Stimulated activated CD4-positive, alpha-beta T cell treated with anti-CD3 and anti-CD28 coated beads, Interleukin-15, amount 100 ng/mL, for 48 hours (primary cell): Measurements from ENCODE around the gene GMEB2.
"Not testable (repeated sequence)": the region's sequence is repeated elsewhere in the genome, so short reads cannot be mapped to it uniquely, and the experiment has no call there.

Experiments
- DNase-seq, 2 donors: peaks; one replicate each; pipeline ENCODE4 v3.0.0-alpha.2; 2020; ENCODE audit warnings: low read depth in 2 of 2

Gene GMEB2

GRCh38 chr20:63640086-63640485, 13.2 kb upstream of the GMEB2 start:
- no peak for DNase-seq

DNA sequence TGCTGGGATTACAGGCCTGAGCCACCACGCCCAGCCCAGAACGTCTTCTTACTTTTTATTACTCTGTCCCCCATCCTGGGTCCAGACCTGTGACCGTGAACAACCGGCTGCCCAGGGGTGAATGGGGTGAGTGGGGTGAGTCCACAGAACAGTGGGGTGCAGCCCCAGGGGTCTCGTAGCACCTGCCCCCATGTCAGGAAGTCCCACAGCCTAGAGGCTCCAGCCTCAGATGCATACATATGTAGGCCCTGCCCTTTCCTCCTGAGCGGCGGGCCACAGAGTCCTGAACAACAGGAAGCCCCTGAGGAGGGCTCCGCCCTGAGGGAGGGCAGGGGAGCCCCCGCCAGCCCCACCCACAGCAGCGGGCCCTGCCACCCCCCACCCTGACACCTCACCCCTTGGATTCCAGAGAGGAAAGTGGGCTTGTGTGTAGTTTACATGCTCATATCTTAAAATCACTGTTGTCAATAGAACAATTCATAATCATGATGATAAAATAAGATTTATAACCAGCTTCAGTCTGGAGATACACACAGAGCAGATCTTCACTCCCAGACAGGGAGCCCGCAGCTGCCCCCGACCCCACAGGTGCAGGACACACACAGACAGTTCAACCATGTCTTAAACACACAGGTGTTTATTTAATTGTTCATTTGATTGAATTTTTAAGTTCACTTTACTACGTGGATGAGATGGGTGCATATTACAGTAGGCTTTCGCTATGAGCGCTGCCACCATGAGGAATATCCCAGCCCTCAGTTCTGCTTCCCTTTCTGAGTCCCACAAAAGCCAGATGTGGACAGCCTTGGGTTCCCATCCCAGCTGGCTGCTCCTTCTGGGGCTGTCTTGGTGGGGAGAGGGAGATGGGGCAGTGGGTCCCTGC, 12.4 kb upstream of the GMEB2 start:
- peak in 1 of 2 donors; percentile 54 for DNase-seq

DNA sequence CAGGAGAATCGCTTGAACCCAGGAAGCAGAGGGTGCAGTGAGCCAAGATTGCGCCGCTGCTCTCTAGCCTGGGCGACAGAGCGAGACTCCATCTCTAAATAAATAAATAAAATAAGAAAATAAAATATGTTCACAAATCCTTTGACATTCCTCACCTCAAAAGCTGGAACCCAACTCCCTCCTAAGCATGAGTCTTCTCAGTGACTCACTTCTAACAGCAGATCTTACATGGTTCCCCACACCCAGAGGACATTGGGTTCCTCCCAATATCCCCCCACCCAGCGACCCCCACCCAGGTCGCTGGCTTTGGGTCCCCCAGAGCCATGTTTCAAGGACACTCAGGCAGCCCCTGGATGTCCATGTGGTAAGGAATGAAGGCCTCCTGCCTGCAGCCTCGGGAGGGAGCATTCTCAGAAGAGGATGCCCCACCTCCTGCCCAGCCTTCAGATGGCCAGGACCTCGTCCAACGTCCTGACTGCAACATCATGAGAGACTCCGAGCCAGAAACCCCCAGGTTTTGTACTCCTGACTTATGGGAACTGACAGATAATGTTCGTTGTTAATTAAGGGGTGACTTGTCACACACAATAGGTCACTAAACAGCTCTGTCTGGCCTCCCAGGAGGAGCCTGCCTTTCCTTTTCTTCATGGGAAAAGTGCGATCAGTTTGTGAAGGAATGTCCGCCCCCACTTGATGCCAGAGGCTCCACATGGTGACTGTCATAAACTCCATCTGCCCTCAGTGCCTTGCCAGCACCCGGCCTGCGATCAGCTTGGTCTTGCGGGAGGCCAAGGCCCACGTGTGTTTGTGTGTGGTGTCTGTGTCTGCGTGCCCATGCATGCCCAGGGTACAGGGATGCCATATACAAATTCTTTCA, 10.1 kb upstream of the GMEB2 start:
- no peak for DNase-seq

- DNase-seq: peak; percentile 56 to 70
Measured at GRCh38 chr20:63635431-63636141, 8.7 kb upstream of the GMEB2 start.

GRCh38 chr20:63633732-63634131, 6.8 kb upstream of the GMEB2 start:
- no peak for DNase-seq

GRCh38 chr20:63631426-63631825, 4.5 kb upstream of the GMEB2 start:
- DNase-seq: not testable (repeated sequence)

DNA sequence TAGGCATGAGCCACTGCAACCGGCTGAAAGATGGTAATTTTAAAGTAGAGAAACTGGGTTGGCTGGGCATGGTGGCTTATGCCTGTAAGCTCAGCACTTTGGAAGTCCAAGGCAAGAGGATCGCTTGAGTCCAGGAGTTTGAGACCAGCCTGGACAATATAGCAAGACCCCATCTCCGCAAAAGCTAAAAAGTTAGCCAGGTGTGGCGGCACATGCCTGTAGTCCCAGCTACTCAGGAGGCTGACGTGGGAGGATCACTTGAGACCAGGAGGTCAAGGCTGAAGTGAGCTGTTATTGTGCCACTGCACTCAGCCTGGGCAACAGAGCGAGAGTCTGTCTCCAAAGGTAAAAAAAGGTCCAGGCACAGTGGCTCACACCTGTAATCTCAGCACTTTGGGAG, 4.1 kb upstream of the GMEB2 start:
- not testable (repeated sequence) for DNase-seq

GRCh38 chr20:63628246-63628975, 1.5 kb upstream of the GMEB2 start:
- peak in 1 of 2 donors; percentile 68 for DNase-seq

DNA sequence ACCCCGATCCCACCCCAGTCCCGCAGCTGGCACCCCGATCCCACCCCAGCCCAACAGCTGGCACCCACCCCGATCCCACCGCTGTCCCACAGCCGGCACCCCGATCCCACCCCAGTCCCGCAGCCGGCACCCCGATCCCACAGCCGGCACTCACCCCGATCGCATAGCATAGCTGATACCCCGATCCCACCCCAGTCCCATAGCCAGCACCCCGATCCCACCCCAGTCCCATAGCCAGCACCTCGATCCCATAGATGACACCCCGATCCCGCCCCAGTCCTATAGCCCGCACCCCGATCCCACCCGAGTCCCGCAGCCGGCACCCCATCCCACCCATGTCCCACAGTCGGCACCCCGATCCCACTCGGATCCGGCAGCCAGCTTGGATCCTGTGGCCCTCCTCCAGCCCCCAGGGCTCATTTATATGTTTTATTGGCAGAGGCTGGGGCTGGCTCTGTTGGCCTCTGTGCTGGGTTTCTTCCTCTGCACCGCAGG, 897 bp upstream of the GMEB2 start:
- no peak for DNase-seq

- peak; percentile 89 to 90 for DNase-seq
Measured at GRCh38 chr20:63627129-63627750, 339 bp upstream of the GMEB2 start.

- no peak for DNase-seq
Measured at GRCh38 chr20:63625771-63626423, 1.0 kb downstream of the GMEB2 start.

DNA sequence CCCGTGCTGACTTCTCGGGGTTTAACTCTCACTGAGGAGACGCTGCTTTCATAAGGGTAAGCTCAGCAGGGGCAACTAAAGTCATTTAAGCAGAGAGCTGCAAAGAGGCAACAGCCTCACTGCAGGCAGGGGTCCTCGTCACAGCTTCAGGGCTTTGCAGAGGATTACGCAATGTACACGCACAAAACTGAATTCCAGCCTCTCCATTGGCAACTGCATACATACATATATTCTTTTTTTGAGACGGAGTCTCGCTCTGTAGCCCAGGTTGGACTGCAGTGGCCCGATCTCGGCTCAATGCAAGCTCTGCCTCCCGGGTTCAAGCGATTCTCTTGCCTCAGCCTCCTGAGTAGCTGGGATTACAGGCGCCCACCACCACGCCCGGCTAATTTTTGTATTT, 2.4 kb downstream of the GMEB2 start:
- no peak for DNase-seq

DNA sequence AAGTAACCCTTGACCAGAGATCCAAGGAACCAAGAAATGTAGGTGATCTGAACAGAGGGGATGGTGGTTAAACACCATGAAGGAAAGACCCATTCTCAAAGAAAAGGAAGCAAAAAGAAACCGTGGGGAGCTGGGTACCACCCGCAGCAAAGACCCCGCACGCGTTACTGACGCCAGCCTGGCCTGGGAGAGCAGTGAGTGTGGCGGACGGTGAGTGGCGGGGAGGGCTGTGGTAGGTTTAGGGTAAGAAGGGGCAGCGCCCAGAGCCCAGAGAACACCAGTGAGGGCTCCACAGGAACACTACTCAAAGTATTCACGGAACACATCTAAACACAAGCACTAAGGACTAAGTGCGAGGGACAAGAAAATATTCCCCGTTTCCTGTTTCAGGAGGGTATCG, 4.2 kb downstream of the GMEB2 start:
- no peak for DNase-seq

DNA sequence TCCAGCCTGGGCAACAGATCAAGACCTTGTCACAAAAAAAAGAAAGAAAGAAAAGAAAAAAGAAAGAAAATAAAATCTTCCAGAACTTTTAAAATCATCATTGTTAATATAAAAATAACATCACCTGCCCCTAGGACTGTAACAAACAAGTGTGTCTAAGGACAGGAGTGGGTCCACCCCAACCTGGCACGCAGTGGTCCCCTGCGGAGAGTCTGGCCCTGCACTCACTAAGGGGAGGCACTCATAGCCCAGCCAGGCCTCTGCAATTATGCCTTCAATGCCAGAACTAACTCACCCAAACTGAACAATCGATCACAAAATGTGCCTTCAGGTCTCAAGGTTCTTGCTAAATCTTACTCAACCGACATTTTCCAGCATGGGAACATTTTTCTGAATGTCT, 4.8 kb downstream of the GMEB2 start:
- DNase-seq: no peak

DNA sequence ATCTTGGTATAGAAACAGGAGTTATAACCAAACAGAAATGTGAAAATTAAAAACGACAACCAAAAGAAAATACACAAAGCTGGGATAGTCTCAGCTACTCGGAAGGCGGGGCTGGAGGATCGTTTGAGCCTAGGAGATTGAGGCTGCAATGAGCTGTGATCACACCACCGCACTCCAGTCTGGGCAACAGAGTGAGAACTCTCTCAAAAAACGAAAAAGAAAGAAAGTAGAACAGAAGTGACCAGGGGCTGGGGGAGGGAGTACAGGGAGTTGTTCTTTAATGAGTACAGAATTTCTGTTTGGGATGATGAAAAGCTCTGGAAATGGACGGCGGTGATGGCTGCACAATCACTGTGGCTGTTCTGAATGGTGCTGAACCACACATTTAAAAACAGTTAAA, 5.9 kb downstream of the GMEB2 start:
- DNase-seq: no peak

DNA sequence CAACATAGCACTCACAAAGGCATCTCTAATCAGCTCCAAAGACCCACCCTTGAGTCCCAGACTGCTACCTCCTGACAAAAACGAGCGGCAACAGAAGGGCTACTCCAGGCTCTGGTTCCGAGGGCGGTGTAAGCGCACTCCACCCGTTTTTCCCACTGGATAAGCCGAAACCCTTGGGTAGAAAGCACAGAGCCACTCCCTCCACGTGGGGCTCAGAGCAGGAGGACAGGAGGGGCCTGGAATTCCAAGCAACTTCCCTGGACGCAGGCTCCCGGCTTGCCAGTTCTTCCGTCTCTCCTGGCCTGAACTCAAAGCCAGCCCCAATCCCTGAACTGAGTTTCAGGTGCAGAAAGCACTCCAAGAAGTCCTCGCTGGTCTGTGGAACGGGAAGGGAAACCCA, 7.4 kb downstream of the GMEB2 start:
- DNase-seq: no peak

GRCh38 chr20:63619086-63619485, 7.8 kb downstream of the GMEB2 start:
- no peak for DNase-seq

DNA sequence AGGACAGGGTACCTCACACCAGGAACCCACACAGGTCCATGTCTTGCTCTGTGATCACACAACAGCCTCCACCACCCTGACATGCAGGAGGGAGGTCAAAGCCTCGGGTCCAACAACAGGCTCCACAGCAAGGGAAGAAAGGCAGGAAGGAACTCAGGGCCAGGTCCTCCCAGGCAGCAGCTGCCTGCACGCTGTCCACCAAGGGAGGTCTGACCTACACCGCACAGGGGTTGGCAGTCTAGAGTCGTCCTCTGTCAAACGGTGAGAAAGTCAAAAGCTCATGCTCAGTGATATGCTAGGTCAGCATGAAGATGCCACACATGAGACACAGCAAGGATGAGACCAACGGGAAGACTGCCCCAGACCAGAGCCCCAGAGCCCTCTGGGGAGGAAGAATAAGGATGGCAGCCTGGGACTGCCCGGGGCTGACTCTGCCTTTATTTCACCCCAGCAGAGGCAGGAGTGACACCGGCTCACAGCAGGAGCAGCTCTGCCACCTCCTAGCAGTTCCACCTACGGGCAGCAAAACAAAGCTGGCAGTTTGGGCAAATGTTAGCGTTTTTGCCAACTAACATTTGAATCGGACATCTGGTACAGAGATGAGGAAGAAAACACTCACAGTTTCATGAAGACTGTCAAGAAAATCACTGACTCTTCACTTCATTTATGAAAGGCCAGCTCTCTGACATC, 8.5 kb downstream of the GMEB2 start:
- DNase-seq: no peak

DNA sequence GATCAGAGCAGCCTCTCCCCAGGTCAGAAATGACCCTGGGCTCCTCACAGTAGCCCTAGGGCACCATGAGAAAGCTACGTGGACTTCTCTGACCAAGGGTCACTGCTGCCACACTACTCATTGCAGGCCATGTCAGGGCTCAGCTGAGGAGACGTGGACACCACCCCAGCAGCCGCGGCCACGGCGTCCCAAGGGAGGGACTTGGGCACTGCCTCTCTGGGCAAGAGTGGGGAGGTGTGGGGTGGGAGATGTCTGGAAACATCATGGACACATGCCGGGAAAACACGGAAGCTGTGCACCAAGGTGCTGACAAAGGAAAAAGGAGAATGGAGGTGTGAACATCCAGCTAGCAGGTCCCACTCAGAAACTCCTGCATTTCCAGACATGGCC, 9.0 kb downstream of the GMEB2 start:
- no peak for DNase-seq
